Colonic mucosa (tissue), 4 donors: Measurements from ENCODE around the gene ANKRD63. TPM values are rescaled to one million over a fixed set of nuclear protein-coding genes. Genes with fewer than 3 reads are reported as not detected.
A peak's percentile ranks its signal among the peaks of the same experiment; 100 is the strongest.

Experiments
- DNase-seq: peaks from one replicate; pipeline ENCODE4 v3.0.0-alpha.2; 2020
- H3K27ac ChIP-seq: fragments of 200-600 bp; one replicate; pipeline ENCODE4 v1.8.0; 2021
- H3K27me3 ChIP-seq: fragments of 200-600 bp; one replicate; pipeline ENCODE4 v1.8.0; 2021
- H3K36me3 ChIP-seq: fragments of 200-600 bp; one replicate; pipeline ENCODE4 v1.8.0; 2021
- H3K4me1 ChIP-seq: fragments of 200-600 bp; one replicate; pipeline ENCODE4 v1.8.0; 2021; ENCODE audit warnings: mild to moderate bottlenecking
- H3K4me3 ChIP-seq: fragments of 200-600 bp; one replicate; pipeline ENCODE4 v1.8.0; 2021
- H3K9ac ChIP-seq, 2 donors: one replicate each; pipeline ENCODE4 v1.7.0; 2013; ENCODE audit warnings: control low read depth in 2 of 2, low read depth in 2 of 2, low read length in 2 of 2
- H3K9me3 ChIP-seq: fragments of 200-600 bp; one replicate; pipeline ENCODE4 v1.8.0; 2021
- intact Hi-C: fragments of 100-400 bp; cut with DNase I; formaldehyde crosslinking; loops from one replicate; pipeline ENCODE4 v1.14.1; 2022
- total RNA-seq, 2 donors: library from RNA; stranded (reverse); fragmentation: NEBNext Ultra II Directional in 1 of 2; extraction: Animal tissue kit (Norgen Biotek cat#: 25700) in 1 of 2; gene quantifications; one replicate each; pipeline ENCODE4 v1.2.1, GENCODE V29; 2021
- TF ChIP-seq, protein P1 (sequence below): fragments of 200-600 bp; IDR thresholded peaks from one replicate; pipeline ENCODE4 v1.8.0; 2022; ENCODE audit warnings: antibody characterized with exemption, mild to moderate bottlenecking
- donor health status: healthy.
- donor health status: DM: no; HTN: no; CAD: no.
- donor health status: DM: no; HTN: no; CAD: no.

The ANKRD63 gene
- total RNA-seq, 2 donors from 2014 or later, result not detected

GRCh38 chr15:40281057-40281800 lies 1.6 kb downstream of the ANKRD63 start:
- intact Hi-C loops, result no loop called here
- Histone ChIP-seq H3K9ac (no peak overlapping the region), H3K36me3 (no peaks in the 10 kb centered on the region), H3K4me1 (peaks cover 14% of the 10 kb centered on the region), H3K27ac (no peak overlapping the region), H3K27me3 (peaks cover 44% of the 10 kb centered on the region), H3K4me3 (no peak overlapping the region), H3K9me3 (no peaks in the 10 kb centered on the region)
- DNase-seq, result no peak
- TF ChIP-seq, protein P1, sequence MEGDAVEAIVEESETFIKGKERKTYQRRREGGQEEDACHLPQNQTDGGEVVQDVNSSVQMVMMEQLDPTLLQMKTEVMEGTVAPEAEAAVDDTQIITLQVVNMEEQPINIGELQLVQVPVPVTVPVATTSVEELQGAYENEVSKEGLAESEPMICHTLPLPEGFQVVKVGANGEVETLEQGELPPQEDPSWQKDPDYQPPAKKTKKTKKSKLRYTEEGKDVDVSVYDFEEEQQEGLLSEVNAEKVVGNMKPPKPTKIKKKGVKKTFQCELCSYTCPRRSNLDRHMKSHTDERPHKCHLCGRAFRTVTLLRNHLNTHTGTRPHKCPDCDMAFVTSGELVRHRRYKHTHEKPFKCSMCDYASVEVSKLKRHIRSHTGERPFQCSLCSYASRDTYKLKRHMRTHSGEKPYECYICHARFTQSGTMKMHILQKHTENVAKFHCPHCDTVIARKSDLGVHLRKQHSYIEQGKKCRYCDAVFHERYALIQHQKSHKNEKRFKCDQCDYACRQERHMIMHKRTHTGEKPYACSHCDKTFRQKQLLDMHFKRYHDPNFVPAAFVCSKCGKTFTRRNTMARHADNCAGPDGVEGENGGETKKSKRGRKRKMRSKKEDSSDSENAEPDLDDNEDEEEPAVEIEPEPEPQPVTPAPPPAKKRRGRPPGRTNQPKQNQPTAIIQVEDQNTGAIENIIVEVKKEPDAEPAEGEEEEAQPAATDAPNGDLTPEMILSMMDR, result no peak

DNA sequence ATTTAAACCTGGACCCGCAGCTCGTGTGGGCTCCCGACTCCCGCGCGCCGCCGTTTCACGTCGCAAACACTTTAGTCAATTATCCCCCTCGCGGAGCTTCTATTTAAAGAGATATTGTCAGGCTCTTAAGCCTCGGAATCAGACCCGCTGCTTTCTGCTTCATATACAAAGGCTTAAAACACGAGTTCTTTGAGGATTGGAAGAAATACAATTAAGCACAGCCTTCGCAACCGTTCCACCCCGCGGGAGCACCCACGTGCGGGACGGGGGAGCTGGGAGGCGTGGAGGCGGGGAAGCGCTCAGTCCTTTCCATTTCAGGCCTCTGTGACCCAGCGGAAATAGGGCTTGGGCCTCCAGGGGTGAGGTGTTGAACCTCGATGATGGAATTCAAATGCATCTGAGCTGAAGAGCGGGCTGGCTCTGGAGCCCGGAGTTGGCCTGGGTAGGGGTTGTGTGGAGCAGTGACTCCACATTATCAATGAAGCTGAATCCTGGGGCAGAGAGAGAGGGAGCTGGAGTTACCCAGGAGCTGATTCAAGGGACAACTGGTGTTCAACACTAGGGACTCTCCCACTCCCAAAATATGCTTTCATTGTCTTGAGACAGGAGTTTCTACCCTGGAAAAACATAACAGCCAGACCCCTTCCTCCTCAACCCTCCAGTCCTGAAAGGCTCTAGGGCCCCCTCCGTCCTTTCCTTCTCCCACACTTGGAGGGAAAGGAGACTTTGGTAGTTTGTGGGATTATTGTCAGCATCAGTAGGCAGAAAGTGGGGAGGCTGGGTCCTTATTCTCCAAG lies 2.4 kb downstream of the ANKRD63 start:
- peaks cover 44% of the 10 kb centered on the region for H3K27me3 ChIP-seq
- H3K9ac ChIP-seq, result no peak overlapping the region
- H3K36me3 ChIP-seq, result no peaks in the 10 kb centered on the region
- no peak overlapping the region for H3K27ac ChIP-seq
- DNase-seq, result no peak
- intact Hi-C loops, result no loop called here
- TF ChIP-seq, protein P1, result no peak
- H3K4me1 ChIP-seq, result peaks cover 14% of the 10 kb centered on the region
- no peaks in the 10 kb centered on the region for H3K9me3 ChIP-seq
- H3K4me3 ChIP-seq, result no peak overlapping the region

GRCh38 chr15:40279437-40280141 lies 3.3 kb downstream of the ANKRD63 start:
- no peak overlapping the region for H3K9ac ChIP-seq
- intact Hi-C loops, result loop anchor here (5.0 kb wide), 4 partner anchors 33 to 497 kb away; partner anchors contain the start of gene FSIP1
- TF ChIP-seq, protein P1, result peak; percentile 99
- H3K9me3 ChIP-seq, result no peaks in the 10 kb centered on the region
- no peaks in the 10 kb centered on the region for H3K36me3 ChIP-seq
- H3K27ac ChIP-seq, result no peak overlapping the region
- H3K4me1 ChIP-seq, result peaks cover 14% of the 10 kb centered on the region
- H3K4me3 ChIP-seq, result no peak overlapping the region
- peak; percentile 82 for DNase-seq
- peaks cover 44% of the 10 kb centered on the region for H3K27me3 ChIP-seq

GRCh38 chr15:40278026-40278425 lies 4.8 kb downstream of the ANKRD63 start:
- no peaks in the 10 kb centered on the region for H3K9me3 ChIP-seq
- peaks cover 12% of the 10 kb centered on the region for H3K4me1 ChIP-seq
- peaks cover 35% of the 10 kb centered on the region for H3K27me3 ChIP-seq
- H3K4me3 ChIP-seq, result no peak overlapping the region
- DNase-seq, result no peak
- TF ChIP-seq, protein P1, result no peak
- no peak overlapping the region for H3K27ac ChIP-seq
- H3K9ac ChIP-seq, result no peak overlapping the region
- intact Hi-C loops, result loop anchor here (5.0 kb wide), 4 partner anchors 34 to 496 kb away; partner anchors contain the start of gene FSIP1
- H3K36me3 ChIP-seq, result no peaks in the 10 kb centered on the region

GRCh38 chr15:40277471-40277870 lies 5.4 kb downstream of the ANKRD63 start:
- TF ChIP-seq, protein P1, result no peak
- no peak for DNase-seq
- Histone ChIP-seq H3K27ac (no peak overlapping the region), H3K4me3 (no peak overlapping the region), H3K36me3 (no peaks in the 10 kb centered on the region), H3K4me1 (peaks cover 7% of the 10 kb centered on the region), H3K9me3 (no peaks in the 10 kb centered on the region), H3K9ac (no peak overlapping the region), H3K27me3 (peaks cover 29% of the 10 kb centered on the region)
- intact Hi-C loops, result loop anchor here (5.0 kb wide), 4 partner anchors 35 to 495 kb away; partner anchors contain the start of gene FSIP1
